GM03348 (cell line): ENCODE data around the gene APOA4.
A peak's percentile ranks its signal among the peaks of the same experiment; 100 is the strongest.
"Not testable (repeated sequence)": the region's sequence is repeated elsewhere in the genome, so short reads cannot be mapped to it uniquely, and the experiment has no call there.

Source experiments
- DNase-seq: peaks from one replicate; pipeline ENCODE4 v3.0.0; 2012; ENCODE audit warnings: low spot score

Gene APOA4

DNA sequence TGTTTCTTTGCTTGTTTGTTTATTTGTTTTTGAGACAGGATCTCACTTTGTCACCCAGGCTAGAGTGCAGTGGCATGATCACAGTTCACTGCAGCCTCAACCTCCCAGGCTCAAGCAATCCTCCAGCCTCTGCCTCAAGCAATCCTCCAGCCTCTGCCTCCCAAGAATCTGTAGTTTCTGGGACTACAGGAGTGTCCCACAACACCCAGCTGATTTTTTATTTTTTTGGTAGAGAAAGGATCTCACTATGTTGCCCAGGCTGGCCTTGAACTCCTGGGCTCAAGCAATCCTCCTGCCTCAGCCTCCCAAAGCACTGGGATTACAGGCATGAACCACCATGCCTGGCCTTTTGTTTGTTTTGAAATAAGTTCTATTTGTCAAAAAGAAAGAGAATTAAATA is 21.4 kb downstream of the APOA4 start:
- DNase-seq = not testable (repeated sequence)

DNA sequence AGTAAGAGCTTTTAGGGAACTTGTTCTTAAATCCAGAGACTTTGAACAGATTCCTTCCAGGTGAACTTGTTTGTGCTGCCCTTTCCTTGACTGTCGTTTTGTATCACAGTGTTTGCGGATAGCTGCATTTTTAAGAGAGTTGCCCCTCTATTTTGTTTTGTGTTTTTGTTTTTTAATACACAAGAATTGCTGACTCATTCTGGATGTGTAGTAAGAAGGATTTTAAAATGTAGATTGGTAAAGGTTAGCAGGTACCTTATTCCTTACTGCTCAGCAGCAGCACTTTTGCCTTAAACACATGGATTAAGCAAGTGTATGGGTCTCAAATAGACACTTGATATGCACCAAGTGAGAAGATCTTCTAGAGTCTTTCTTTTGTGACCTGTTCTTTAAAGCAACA is 22.5 kb downstream of the APOA4 start:
- DNase-seq = no peak

DNA sequence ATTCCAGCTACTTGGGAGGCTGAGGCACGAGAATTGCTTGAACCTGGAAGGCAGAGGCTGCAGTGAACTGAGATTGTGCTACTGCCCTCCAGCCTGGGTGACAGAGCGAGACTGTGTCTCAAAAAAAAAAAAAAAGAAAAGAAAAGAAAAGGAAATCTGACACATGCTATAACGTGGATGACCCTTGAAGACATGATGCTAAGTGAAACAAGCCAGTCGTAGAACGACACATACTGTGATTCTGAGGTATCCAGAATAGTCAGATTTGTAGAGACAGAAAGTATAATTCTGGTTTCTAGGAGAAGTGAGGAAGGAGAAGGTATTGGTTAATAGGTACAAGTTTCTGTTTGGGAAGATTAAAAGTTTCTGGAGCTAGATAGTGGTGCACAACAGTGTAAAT is 24.7 kb downstream of the APOA4 start:
- DNase-seq = no peak

DNA sequence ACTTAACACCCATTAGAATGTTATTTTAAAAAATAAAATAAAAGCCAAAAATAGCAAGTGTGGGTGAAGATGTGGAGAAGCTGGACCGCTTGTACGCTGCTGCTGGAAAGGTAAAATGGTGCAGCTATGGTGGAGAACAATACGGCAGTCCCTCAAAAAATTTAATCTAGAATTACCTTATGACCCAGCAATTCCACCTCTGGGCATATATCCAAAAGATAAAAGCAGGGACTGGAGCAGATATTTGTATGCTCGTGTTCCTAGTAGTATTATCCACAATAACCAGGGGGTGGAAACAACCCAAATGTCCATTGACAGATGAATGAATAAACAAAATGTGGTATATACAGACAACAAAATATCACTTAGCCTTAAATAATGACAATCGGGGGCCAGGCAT is 25.3 kb downstream of the APOA4 start:
- no peak for DNase-seq

DNA sequence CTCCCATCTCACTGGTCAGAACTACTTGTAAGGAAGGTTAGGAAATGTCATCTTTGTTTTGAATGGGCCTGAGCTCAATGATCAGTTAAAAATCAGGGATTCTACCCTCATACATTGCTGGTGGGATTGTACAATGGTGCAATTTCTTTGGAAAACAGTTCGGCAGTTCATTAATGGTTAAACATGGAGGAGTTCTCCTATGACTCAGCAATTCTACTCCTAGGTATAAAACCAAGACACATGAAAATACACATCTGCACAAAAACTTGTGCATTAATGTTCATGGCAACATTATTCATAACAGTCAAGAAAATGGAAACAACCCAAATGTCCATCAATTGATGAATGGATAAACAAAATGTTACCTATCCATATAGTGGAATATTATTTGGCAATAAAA is 26.6 kb downstream of the APOA4 start:
- DNase-seq = no peak

DNA sequence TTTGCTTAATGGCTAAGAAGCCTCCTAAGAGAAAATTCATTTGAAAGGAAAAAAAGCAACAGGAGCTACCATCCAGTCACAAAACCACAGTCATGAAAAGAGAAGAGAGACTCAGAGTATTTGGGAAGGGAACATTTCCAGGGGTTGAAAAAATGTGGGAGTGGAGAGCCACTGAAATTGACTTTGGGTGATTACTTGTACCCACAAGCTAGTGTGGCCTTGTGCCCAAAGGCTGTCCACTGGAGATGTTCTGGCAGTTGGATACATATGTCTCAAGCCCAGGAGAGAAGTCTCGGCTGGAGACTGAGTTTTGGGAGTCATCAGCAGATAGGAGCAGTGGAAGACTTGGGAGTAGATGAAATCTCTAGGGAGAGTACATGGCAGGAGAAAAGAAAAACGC is 28.3 kb downstream of the APOA4 start:
- DNase-seq = no peak

DNA sequence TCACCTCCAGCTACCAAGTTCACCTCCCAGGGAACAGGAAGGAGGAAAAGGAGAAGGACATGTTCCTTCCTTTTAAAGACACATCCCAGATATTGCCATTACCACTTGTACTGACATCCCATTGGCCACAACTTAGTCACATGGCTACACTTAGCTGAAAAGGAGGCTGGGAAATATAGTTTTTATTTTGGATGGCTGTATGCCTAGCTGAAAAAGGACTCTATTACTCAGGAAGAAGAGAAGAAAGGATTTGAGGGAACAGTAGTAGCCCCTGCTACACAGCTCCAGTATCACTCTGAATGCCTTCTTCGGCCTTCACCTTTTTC is 29.4 kb downstream of the APOA4 start:
- no peak for DNase-seq

DNA sequence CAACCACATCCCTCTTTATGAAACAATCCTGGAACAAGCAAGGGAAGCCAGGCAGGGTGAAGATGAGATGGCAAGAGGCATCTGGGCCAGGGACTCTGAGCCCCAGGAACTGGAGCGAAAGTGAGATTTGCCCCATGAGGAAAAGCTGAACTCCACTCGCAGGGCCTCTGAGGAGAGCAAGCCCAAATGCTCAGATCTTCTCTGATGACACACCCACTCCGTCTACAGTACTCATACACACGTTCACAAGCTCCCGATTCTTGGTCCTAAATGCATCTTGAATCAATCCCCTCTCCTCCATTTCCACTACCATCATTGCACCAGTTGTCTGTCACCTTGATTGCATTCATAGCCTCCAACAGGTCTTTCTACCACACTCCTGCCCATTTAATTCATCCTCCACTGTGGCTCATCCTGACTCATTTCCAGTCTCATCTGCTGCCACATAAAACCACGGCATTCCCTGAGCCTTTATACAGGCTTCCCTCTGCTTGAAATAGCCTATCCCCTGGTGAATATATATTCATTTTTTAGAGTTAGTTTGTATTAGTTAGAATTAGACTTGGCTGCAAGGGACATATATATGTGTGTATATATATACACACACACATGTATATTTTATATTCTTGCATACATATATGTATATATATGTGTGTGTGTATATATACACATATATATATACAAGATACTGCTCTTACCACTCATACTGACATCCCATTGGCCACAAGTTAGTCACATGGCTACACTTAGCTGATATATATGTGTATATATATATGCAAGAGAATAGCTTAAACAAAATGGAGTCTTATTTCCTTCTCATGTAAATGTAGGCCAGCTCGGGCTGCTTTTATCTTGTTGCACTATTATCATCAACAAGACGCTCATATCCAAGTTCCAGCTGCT is 30.0 kb downstream of the APOA4 start:
- DNase-seq = peak; percentile 35

DNA sequence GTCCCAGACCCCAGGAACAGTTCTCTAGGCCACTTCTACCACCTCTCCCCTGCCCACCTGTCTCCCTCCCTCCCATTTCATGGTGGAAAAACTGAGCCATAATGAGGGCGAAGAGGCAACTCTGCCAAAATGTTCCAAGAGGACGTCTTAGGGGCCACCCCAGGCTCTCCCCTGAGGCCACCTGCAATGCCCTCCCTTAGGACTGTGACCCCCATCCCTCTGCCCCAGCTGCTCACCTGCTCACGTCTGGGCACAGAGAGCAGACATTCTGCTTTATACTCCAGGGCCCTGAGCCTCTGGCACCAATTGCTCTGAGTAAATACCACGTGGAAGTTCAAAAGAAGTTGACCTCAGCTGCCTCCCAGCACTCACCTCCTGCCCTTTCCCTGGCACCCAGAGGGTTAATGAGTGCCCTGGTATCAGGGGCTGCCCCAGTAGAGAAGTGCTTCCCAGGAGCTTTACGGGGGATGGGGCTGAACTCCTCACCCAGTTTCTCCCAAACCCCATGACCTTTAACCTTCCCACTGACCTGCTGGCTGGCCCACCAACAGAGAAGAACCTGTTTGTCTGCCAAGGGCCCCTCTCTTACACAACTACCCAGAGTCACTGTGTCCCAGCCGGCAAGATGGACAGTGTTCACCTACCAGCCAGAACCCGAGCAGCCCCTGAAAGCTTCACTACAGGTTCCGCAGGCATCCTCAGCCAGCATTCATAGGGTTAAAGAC is 30.8 kb downstream of the APOA4 start:
- no peak for DNase-seq

DNA sequence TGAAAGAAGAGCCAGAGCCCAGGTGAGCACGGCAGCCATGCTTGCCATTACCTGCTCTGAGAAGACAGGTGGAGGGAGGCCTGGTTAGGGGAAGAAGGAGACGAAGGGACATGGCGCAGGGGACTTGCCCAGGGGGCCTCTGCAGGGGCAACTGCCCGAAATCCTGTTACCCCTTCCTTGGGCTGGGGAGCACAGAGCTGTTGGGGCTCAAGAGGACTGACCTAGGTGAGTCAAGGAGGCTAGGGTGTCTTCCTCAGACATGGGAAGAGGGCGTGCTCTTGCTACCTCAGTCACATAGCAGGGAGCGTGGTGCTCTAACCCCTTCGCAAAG is 31.3 kb downstream of the APOA4 start, which contains the start of gene APOA5:
APOA5 (minus strand) TSS at position 67 of the 331 bp plus-strand sequence; CDS start at position 48, 19 bp downstream.
- no peak for DNase-seq

DNA sequence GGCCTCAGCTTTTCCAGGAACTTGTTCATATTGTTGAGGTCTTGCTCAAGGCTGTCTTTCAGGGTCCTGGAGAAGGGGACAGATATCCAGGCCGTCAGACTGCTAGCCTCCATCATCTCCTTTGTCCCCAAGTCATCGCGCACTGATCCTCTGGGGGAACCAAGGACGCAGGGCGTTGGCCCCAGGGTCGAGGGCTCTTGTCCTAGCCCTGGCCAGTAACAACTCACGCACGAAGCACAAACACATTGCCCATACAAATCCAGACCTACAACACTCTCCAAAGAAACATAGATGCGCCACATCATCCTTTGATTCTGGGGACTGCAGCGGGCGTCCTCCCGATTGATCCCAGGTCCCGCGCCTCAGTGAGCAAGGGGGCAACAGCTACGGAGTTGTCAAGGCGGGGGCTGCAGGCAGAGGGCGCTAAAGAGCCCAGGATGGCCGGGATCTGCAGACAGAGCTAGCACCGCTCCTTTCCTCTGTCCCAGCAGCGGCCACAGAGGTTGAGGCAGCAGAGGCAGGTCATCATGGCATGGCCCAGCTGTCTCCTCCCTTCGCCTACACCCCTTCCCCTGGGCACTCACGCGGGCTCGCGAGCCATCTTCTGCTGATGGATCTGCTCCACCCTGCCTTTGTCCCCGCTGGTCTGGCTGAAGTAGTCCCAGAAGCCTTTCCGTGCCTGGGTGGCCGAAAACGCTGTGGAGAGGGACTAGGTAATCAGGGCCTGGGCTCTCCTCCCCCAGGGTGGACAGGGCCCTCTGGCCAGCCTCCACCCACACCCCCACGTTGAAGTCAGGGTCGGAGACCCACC is 31.9 kb downstream of the APOA4 start:
- DNase-seq = peak; percentile 92

DNA sequence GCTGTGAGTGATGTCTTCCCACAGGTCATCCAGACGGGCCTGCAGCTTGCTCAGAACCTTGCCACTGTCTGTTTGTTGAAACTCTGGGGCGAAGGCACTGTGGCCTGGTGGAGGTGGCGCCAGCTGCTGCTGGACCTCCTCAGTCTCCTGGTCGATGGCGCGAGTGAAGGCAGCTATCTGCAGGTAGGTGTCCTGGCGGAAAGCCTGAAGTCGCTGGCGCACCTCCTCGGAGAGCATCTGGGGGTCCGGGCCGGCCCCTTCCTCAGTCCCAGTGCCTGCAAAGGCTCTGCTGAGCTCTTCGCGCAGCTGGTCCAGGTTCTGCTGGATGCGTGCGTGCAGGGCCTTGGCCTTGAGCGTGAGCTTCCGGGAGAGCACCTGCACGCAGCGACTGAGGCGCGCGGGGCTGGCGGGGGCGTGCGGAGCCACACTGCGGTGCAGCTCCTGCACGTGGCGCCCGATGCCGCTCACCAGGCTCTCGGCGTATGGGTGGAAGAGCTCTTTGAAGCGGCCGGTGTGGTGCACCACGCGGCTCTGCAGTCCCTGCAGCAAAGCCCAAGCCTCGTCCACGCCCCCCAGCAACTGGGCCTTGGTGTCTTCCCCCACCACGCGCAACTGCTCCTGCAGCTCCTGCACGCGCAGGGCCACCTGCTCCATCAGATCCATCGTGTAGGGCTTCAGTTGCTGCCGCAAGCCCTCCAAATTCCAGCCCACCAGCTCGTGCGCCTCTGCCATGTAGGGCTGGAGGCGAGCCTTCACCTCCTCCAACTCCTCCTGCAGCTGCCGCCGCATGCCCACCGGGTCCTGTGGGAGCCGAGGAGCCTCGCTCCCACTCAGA is 32.7 kb downstream of the APOA4 start:
- no peak for DNase-seq

DNA sequence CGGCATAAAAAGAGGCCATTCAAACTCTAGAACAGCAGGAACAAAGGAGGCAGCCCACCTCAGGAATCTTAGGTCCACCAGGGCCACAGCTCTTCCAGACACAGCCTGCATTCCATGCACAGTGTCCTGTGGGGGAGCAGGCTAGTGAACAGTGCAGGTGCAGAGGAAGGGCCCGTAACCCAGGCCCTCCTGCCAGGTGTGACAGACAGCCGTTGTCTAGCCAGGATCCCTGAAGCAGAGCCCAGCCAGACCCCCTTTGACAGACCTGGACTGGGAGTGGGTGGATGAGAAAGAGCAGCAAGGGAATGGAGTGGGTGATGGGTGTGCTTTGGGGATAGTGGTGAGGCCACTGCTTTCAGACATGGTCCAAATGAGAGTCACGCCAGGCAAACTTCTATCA is 34.1 kb downstream of the APOA4 start:
- DNase-seq = no peak

DNA sequence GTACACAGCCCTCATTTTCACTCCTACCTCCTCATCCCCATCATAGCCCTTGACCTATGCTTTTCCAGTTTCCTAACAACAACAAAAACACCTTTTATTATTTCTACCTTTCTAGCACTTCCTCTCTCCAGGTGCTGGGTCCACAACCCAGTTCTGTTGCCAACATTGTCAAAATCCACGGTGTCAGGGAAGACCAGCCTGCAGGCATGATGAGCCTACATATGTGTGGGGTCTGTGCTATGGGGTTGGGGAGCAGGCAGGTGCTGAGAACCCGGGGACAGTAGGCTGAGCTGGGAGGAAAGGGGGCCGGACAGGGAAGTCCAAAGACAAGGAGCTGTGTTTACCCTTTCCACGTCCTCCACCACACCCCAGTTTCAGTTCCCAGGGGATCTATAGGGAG is 34.6 kb downstream of the APOA4 start:
- no peak for DNase-seq

DNA sequence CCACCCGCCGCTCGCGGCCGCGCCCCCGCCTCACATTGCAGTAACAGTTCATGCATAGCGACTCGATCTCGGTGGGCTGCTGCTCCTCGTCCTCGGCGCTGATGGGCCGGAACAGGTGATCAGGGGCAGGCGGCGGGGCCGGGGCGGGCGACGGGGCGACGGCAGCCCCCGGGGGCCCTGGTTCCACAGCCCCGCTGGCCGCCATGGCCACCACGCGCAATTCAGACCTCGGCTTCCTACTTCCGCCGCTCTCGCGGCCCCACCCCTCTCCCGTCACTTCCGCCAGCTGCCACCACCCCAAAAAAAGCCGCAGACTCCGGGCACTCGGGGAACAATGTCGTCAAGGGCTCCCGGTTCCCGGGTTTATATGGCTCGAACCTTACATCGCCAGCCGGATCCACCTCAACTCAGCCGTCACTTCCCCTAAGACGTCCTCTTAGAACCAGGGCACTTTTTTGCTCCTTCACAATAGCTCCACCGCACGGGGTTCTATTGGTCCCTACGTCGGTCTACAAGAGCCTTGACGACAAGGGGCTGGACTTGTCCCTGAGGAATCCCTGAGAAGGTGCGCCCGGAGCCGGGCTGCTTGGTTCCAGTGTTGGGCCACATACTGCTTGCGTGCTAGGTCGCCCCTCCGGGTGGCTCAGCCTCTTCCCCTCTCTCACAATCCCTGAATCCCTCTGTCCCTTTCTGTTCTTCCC is 35.2 kb downstream of the APOA4 start, which contains the start of gene ZPR1:
ZPR1 (minus strand) TSS at position 238 of the 701 bp plus-strand sequence; CDS start at position 205, 33 bp downstream.
- peak; percentile 94 for DNase-seq

DNA sequence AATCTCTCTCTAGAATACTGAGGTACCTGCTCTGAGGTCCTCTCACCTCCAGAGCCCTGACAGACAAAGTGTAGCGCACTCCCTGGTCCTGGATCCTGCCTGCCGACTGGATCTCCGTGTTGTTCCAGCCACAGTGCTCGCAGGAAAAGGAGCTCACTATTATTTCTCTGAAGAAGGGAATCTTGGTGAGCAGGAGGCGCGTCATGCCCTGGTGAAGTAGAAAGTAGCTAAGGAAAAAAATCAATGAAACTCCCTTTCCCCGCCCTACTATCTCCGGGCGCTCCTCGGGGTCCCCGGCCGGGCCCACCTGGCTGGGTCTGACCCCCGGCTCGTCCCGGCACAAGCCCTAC is 35.7 kb downstream of the APOA4 start:
- peak; percentile 16 for DNase-seq

DNA sequence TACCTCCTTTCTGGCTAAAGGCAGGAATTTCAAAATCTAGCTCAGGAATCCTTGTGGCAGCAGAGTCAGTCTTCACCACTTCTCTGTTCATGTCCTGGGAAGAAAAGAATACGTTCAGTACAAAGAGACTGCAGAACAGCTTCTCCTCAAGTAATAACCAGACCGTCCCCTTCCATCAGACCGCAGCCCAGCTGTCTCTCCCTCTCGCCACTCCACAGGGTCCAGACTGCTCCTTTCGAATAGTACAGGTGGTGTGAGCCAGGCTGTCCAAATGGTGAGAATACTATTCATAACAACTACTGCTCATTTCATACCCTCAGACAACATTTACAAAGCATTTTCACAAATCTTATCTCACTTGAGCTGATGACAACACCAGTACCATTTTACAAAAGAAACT is 36.1 kb downstream of the APOA4 start:
- no peak for DNase-seq

DNA sequence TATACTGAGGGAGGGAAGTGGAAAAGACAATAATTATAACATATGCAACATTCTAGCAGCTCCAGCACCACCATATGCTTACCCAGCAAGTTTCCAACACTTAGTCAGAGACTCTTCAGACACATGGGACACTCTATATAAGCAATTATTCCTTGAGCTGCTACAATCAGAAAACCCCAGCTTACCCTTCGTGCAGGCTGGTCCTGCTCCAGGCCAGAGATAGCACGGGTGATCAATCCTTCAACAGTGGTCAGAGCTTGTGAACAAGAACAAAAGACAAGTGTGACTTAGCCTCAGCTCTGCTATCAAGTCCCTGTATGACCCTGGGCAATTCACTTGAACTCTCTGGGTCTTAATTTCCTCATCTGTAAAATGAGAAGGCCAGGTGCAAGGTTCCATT is 36.8 kb downstream of the APOA4 start:
- no peak for DNase-seq

DNA sequence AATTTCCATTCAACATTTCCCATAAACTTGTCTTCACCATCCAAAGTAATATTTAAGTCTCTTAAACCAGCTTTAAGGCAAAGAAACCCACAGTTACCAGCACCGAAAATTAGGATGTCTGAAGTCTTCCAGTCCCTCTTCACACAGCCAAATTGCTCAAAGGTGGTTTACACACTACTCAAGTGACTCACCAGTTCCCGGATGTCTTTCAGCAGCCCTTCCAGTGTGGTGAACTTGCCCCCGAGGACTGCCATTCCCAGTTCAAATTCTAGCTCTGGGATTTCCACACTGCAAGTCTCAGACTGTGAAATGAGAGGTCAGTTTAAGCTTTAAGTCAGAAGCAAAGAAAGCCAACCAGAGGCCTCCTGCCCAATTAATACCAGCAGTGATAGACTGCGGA is 40.4 kb downstream of the APOA4 start:
- DNase-seq = no peak

DNA sequence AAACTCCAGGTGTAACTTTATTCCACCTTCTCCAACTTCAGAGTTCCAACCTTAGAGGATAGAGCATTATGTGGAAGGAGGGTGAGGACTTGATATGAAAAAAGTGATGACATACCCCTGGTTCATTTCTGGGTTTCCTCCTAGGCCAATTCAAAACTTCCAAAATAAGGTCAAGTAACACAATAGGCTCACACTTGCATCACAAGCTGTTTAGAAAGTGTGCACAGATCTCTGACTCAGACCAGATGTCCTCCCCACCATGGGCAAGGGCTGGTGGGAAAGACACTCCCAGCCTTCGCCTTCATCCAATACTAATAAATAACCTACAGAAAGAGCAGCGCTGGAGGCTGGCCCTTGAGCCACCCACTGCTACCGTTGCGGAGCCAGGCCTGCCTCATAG is 44.5 kb downstream of the APOA4 start:
- DNase-seq = no peak

DNA sequence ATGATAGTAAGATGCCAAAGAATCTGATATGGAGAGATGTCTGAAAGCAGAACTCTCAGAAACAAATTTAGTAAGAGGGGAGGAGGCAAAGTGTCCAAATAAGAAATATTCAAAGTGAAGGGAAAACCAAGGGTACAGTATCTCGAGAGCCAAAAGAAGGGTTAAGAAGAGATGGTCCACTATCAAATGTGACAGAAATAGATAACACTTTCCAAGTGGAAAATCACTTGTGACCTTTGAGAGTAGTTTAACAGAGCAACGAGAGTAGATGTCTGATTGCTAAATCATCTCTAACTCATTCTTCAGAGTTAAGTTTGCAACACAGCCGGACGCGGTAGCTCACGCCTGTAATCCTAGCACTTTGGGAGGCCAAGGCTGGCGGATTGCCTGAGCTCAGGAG is 46.0 kb downstream of the APOA4 start:
- no peak for DNase-seq
